PFSK-1 (cell line): ENCODE data around the gene AMDHD1.

Source experiments
- FOXP2 ChIP-seq: optimal IDR thresholded peaks from 2 replicates; pipeline ENCODE3; 2011; ENCODE audit warnings: borderline replicate concordance, control low read depth, inconsistent platforms; ENCODE audit not compliant: insufficient read depth; ENCODE audit errors: extremely low read length, extremely low read depth
- POLR2AphosphoS5 ChIP-seq: IDR thresholded peaks from 2 replicates; pipeline ENCODE4 v1.6.1; 2012; ENCODE audit warnings: low read depth, mild to moderate bottlenecking, control low read depth, low read length, moderate library complexity
- SIN3A ChIP-seq: IDR thresholded peaks from 2 replicates; pipeline ENCODE4 v1.6.1; 2012; ENCODE audit warnings: mild to moderate bottlenecking, low read length, moderate library complexity, borderline replicate concordance; ENCODE audit not compliant: insufficient read depth
- TAF1 ChIP-seq: IDR thresholded peaks from 2 replicates; pipeline ENCODE4 v1.6.1; 2012; ENCODE audit warnings: low read length, control low read depth, borderline replicate concordance; ENCODE audit not compliant: insufficient read depth
- TF ChIP-seq, protein P1 (sequence below), 2 experiments: IDR thresholded peaks; 2 replicates each; pipeline versions ENCODE4 v1.6.1 to v1.8.0; 2011 to 2012; ENCODE audit warnings: low read depth in 2 of 2, low read length in 2 of 2, control low read depth in 1 of 2, inconsistent platforms in 1 of 2, mild to moderate bottlenecking in 1 of 2, moderate library complexity in 1 of 2; ENCODE audit not compliant: insufficient read depth in 1 of 2

The AMDHD1 gene

DNA sequence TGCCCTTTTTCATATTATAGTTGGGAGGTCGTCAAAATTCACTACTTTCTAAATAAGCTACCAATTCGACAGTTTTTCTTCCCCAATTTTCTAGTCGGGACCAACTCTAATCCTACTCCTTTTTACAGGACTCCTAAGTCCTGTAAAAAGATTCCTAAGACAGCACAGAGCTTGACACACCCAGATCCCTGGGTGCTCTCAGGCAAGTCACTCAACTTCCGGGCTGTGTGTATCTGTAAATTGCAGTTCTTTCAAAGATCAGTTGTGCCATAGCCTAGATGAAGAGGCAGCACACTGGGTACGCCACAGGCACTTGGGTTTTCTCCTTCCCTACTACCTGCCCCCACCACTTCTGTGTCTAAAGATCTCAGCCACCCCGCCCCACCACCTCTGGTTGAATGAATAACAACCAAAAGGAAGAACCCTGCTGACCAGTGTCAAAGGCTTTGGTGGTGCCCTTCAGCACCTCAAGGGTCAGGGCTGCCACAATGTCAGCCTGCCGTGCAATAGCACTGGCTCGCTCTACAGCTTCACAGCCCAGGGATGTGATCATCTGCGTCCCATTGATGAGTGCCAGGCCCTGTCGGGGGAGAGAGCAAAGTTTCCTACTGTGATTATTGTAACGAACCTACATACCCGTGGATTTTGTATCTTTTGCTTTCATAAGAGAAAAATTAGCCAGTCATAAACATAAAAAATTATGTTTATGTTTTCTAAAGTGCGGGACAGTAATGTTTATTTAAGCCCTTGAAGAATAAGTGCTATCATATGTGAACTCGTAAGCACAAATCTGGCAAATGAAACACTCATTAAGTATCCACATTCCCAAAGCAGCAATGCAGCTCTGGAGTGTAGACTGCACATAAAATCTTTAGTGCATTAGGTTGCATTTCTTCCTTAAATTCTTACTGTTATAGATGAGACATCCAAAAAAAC lies 43.8 kb downstream of the AMDHD1 start:
- TF ChIP-seq FOXP2 (no peak), SIN3A (no peak), POLR2AphosphoS5 (no peak), TAF1 (no peak)
- TF ChIP-seq, protein P1, sequence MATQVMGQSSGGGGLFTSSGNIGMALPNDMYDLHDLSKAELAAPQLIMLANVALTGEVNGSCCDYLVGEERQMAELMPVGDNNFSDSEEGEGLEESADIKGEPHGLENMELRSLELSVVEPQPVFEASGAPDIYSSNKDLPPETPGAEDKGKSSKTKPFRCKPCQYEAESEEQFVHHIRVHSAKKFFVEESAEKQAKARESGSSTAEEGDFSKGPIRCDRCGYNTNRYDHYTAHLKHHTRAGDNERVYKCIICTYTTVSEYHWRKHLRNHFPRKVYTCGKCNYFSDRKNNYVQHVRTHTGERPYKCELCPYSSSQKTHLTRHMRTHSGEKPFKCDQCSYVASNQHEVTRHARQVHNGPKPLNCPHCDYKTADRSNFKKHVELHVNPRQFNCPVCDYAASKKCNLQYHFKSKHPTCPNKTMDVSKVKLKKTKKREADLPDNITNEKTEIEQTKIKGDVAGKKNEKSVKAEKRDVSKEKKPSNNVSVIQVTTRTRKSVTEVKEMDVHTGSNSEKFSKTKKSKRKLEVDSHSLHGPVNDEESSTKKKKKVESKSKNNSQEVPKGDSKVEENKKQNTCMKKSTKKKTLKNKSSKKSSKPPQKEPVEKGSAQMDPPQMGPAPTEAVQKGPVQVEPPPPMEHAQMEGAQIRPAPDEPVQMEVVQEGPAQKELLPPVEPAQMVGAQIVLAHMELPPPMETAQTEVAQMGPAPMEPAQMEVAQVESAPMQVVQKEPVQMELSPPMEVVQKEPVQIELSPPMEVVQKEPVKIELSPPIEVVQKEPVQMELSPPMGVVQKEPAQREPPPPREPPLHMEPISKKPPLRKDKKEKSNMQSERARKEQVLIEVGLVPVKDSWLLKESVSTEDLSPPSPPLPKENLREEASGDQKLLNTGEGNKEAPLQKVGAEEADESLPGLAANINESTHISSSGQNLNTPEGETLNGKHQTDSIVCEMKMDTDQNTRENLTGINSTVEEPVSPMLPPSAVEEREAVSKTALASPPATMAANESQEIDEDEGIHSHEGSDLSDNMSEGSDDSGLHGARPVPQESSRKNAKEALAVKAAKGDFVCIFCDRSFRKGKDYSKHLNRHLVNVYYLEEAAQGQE (IDR thresholded peaks at IDR 0.05; ENCODE audit: insufficient read depth in 1 of 2, low read depth in 2 of 2, low read length in 2 of 2) = no peak

DNA sequence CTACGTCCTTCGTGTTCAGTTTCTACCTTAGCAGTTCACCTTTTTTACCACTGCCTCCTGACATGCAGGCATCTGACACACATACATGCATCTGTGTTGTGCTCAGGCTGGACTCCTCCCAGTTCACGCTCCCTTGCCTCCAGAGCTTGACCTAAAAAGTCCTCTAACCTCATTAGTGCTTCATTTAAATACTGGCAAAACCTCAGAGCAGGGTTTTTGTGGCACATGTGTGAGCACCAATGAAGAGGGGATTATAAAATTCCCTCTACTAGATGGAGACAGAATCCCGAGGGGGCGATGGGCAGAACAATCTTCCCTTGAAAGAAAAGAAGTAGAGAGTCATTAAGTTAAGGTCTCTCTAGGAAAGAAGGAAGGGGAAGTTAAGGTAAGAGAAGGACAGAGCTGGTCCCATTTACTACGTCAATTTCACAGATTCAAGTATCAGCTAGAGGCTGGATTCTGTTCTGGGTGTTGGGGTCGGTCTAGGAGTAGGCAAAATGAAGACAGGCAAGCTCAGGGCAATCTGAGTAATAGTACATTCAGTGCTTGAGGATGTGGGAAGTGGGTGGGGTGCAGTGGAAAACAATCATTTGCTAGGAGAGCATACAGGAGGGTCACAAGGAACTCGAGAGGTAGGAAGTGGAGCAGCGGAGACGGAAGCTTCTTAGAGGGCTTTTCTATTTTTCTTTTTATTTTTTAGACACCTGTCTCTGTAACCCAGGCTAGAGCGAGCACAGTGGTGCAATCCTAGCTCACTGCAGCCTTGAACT lies 45.6 kb downstream of the AMDHD1 start:
- no peak for TF ChIP-seq FOXP2
- no peak for TF ChIP-seq TAF1
- no peak for TF ChIP-seq SIN3A
- TF ChIP-seq, protein P1 (IDR thresholded peaks at IDR 0.05; ENCODE audit: insufficient read depth in 1 of 2, low read depth in 2 of 2, low read length in 2 of 2) = no peak
- no peak for TF ChIP-seq POLR2AphosphoS5

DNA sequence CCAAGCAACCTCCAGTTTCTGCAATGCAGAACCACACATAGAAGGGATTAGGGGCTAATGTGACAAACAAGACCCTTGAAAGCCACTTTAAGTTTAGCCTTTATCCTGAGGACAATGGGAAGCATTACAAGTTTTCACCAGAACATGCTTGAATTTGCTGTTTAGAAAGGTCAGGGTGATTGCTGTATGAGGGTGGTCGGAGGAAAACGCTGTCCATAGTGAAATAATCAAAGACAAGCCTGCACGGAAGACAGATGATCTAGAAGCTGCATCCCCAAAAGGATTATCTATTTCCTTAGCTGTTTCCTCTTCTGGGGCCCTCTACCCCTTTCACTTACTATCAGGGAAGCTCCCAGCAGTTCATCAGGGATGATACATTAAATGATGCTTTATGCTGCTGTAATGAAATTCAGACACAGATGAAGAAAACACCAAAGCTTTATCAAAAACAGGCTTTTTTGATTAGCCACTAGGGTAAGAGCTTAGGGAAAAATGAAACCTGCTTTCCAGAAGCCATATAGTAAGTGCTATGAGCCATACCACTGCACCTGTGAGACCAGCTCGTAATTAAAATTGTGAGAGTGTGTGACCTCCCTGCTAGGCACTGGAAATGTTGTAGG lies 46.5 kb downstream of the AMDHD1 start:
- TF ChIP-seq FOXP2 (no peak), POLR2AphosphoS5 (no peak), SIN3A (no peak), TAF1 (no peak)
- TF ChIP-seq, protein P1 (IDR thresholded peaks at IDR 0.05; ENCODE audit: insufficient read depth in 1 of 2, low read depth in 2 of 2, low read length in 2 of 2) = no peak

DNA sequence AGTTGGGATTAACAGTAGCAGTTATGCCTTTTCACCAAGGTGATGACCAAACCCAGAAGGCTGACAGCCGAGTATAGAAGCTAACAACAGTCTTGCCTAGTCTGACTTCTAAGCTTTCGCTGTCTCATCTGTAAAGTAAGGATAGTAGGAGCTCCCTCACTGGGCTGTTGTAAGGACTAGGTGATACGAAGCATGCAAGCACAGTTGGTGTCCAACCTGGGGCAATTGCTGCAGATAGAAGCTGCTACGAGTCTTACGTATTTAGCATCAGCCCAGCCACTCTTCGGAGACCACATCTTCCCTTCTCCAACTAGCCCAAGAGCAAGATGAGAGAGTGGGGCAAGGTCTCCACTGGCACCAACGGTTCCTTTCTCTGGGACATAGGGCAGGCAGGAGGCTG lies 47.0 kb downstream of the AMDHD1 start:
- TF ChIP-seq SIN3A = no peak
- TF ChIP-seq POLR2AphosphoS5 = no peak
- TF ChIP-seq TAF1 = no peak
- TF ChIP-seq FOXP2 = no peak
- TF ChIP-seq, protein P1 (IDR thresholded peaks at IDR 0.05; ENCODE audit: insufficient read depth in 1 of 2, low read depth in 2 of 2, low read length in 2 of 2) = no peak
